RKO (cell line): Measurements from ENCODE around the gene GABARAP.
"Not testable (repeated sequence)": the region's sequence is repeated elsewhere in the genome, so short reads cannot be mapped to it uniquely, and the experiment has no call there.

Experiments
- DNase-seq: peaks from one replicate; pipeline ENCODE4 v3.0.0-alpha.2; 2016; ENCODE audit warnings: low spot score

The GABARAP gene

GRCh38 chr17:7260651-7261378 lies 18.6 kb upstream of the GABARAP start:
- peak; percentile 42 for DNase-seq

GRCh38 chr17:7260151-7260550 lies 17.9 kb upstream of the GABARAP start:
- DNase-seq = no peak

DNA sequence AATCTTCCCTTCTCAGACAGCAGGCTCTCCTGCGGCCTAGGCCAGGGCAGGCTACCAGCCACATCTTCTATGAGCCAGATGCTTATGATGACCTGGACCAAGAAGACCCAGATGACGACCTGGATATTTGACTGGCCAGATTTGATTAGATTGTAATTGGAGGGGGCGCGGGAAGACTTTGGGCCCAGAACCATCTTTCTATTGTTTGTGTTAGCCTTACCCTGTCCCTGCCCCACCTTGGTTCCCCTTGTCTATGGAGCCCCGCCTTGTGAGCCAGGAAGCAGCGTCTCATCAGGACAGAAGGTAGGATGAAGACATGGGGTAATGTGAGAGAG lies 17.3 kb upstream of the GABARAP start:
- no peak for DNase-seq

- DNase-seq = peak; percentile 57
Observed at GRCh38 chr17:7258731-7259554, 16.7 kb upstream of the GABARAP start.

DNA sequence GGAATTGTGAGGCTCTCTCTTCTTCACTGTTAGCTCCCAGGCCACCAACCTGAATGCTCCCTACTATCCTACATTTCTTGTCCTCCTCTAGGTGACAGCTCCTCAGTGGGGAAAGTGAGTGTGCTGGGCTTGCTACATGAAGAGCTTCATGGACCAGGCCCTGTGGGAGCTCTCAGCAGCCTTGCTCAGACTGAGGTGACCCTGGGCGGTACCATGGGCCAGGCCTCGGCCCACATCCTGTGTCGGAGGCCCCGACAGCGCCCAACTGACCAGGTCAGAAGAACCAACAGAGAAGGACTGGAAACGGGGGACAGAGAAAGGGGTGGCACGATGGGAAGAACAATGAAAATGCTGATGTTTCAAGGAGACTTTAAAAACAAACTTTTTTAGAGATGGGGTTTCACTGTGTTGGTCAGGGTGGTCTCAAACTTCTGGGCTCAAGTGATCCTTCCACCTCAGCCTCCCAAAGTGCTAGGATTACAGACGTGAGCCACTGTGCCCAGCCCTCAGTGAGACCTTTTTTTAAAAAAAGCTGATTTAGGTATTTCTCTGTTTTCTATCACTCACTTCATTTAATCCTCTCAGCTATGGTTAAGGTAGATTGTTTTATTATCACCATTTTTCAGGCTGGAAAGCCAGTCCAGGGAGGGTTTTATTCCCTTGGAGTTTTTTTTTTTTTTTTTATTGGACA lies 14.7 kb upstream of the GABARAP start:
- no peak for DNase-seq

- DNase-seq = no peak
Observed at GRCh38 chr17:7254511-7254910, 12.3 kb upstream of the GABARAP start.

DNA sequence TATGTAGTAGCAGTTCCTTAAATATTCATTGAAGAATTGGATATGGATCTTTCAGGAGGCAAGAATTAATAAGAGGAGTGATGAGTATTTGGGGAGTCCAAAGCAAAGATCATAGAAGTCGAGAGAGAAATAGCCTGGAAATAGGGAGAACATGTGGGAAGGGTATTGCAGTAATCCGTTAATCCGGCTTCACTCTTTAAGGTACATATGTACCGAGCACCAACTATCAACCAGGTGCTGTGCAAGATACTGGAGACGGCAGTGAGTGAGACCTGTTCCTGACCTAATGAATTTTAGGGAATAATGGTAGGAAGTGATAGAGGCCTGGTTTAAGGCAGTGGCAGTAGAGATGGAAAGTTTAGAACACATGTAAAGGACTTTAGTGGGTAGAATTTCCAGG lies 10.8 kb upstream of the GABARAP start:
- DNase-seq = no peak

DNA sequence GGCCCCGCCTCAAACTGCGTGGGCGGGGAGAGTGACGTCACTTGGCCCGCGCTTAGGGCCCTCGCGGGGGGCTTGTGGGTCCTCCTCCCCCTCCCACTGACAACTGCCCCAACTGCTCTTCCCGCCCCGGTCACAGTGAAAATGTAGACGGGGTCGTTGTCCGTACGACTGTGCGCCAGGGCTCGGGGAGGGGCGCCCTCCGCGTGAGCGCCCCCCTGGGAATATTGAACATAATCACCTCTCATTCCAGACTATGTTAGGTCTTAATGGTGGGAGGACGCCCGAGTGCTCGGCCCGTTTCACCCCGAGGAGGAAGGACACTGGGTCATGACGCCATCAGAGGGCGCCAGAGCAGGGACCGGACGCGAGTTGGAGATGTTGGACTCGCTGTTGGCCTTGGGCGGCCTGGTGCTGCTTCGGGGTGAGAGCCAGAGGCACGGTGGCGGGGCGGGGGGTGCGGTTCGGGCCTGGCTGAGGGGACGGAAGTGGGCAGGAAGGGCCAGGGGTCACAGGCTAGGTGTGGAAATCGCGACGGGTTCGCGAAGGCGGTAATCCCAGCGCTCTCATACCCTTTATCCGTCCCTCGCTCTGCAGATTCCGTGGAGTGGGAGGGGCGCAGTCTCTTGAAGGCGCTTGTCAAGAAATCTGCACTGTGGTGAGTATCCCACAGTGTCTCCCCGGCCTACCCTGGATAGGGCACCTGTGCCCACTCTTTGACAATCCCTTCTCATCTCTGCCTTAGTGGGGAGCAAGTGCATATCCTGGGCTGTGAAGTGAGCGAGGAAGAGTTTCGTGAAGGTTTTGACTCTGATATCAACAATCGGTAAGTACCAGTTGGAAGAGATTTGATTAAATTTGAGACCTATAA lies 10.2 kb upstream of the GABARAP start, which contains the start of gene ELP5:
TSS of gene ELP5 (plus strand) at position 40 of the 868 bp plus-strand sequence. CDS start at position 376, 336 bp downstream.
- peak; percentile 94 for DNase-seq

DNA sequence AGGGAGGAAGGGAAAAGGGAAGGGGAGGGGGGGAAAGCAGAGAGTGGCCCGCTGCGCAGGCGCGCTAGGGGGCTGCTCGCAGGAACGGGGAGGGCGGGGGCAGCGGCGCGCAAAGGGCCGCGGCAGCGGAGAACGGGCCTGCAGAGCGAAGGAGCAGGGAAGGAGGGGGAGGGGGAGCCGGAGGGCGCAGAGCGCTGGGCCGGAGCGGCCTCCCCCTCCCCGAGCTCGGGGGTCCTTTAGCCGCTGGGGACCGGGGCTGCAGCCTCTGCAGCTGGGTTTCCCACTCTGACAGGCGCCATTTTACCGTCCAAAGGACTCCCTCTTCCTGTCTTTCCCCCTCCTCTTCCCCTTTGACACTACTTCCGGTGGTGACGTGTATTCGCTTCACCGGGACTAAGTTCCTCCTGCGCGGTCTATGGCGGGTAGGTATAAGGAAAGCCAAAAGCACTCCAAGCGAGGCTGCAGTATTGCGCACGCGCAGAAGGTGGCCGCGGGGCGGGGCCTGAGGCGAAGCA lies 9.5 kb upstream of the GABARAP start, which contains the start of gene CTDNEP1:
TSS of gene CTDNEP1 (minus strand) at position 74 of the 515 bp plus-strand sequence. CDS start 438 bp downstream, outside the sequence.
- peak; percentile 100 for DNase-seq

- DNase-seq = no peak
Observed at GRCh38 chr17:7250695-7251627, 8.7 kb upstream of the GABARAP start.

- no peak for DNase-seq
Observed at GRCh38 chr17:7249830-7250229, 7.6 kb upstream of the GABARAP start.

DNA sequence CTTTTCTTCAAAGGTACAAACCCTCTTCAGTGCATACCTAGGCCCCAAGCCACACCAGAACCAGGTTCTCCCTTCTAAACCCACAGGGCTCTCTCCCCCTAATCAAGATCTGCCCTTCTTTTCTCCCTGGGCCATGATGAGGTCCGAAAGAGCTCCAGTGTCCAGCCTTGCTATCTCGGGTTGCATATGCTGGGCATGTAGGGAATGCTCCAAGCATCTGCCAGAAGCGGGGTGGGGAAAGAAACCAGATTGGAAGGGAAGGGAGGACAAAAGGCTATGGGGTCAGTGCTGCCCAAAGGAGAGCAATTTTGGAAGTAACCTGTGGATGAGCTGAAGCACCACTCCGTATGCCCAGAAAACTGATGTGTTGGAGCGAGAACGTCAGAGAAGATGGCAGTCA lies 7.0 kb upstream of the GABARAP start:
- no peak for DNase-seq

DNA sequence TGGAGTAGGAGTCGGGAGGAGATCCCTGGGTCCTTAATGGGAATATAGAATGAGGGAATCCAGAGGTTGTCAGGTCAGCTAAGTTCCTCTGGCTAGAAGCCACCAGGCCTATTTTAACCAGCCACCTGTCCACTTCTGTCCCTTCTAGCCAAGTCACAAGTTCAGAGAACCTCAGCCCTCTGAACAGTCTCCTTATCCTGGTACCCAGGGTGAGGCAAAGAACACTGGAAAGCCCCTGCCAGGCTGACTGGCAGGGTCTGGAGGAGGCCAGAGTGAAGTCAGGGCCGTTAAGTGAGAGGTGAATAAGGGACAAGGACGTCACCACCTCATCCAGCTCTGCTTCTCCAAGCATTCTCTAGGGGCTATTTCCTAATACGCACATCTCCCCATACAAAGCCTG lies 6.5 kb upstream of the GABARAP start:
- DNase-seq = no peak

DNA sequence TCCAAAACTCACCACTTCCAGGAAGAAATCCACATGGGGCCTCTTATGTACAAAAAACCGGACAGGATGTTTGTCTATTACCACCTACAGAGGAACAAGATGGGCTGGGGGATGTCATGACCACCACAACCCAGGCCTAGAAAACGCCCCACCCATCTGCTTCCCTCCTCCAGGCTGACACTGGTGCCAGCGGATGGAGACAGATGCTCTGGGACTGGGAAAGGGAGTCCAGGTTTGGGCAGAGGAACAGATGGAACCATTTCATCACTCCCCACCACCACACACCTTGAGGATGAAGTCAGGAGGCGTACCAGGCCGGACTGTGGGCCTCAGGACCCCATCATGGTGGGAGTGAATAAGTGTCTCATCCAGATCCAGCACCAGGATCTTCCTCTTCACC lies 4.5 kb upstream of the GABARAP start:
- no peak for DNase-seq

GRCh38 chr17:7243838-7244237 lies 1.6 kb upstream of the GABARAP start:
- DNase-seq = not testable (repeated sequence)

DNA sequence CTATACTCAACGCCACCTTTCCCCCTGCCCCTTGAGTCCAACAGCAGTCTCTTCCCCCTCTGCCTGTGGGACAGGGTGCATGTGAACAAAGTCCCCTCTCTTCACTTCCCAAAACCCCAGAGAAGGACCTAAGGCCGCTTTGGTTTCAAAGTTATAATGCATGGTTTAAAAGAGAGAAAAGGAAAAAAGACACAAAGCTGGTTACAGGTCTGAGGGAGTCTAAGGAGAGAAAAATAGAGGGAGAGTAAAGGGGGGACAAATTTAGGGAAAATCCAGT lies 1.1 kb upstream of the GABARAP start:
- DNase-seq = no peak

DNA sequence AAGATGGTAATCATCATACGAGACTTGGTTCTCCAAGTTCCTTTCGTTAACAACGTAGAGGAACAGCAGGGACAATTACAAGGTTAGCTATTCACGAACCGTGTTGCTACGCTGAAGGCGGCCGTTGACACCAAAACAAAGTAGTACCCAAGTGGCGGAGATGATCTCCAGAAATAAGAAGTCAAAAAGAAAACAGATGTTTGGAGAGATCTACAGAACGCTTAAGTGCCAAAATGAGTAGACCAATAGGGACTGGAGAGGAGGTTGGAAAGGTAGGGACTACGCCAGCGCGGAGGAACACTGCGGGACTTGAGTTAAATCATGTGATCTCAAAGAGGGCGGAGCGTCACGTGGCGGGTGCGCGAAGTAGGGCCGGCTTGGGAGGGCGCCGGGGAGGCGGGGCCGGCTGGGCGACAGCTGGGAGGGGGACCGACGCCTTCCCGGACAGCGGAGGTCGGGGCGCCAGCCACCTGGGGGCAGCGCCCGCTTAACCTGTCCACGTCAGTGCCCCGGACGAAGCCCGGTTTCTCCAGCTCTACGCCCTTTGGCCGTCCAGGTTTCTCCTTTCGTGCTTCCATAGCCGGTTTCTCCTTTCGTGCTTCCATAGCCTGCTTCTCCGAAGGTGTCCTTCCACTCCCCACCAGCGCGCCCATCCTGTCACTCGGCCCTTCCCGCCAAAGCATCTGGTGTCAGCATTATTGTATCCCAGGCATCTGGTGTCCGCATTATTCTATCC lies 636 bp upstream of the GABARAP start:
- peak; percentile 94 for DNase-seq

GRCh38 chr17:7241090-7241733 lies 1.0 kb downstream of the GABARAP start:
- DNase-seq = peak; percentile 58

DNA sequence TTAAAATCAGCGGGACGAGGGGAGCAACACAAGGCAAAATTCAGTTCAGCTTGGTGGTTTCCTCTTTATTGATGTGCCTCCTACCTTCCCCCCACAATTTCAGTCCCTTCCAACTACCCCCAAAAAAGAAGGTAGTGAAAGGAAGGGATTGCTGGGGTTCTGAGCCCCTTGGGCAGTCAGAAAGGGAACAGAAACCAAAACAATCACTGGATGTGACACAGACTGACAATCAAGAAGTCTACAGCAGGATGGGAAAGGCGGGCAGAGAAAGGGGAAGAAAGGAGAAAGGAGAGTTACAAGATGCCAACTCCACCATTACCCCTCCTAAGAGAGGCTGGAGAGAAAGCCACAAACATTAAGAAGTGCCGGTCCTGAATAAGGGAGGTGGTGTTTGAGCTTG lies 1.9 kb downstream of the GABARAP start:
- DNase-seq = no peak
